Tibial nerve (tissue), 4 donors: ENCODE measurements around the gene PSME1. TPM values are rescaled to one million over a fixed set of nuclear protein-coding genes. Genes with fewer than 3 reads are reported as not detected.
A peak's percentile ranks its signal among the peaks of the same experiment; 100 is the strongest.

ENCODE experiments used
- DNase-seq, 2 donors: peaks; one replicate each; pipeline ENCODE4 v3.0.0-alpha.2; 2019; ENCODE audit warnings: low spot score in 2 of 2
- H3K27ac ChIP-seq, 4 donors: fragments of 200-600 bp; sonication (generic) in 3 of 4; one replicate each; pipeline ENCODE4 v1.5.1; 2017 to 2019; ENCODE audit warnings: mild to moderate bottlenecking in 1 of 4
- H3K27me3 ChIP-seq, 2 donors: fragments of 200-600 bp; sonication (generic) in 1 of 2; one replicate each; pipeline versions ENCODE4 v1.5.1 to v1.6.0; 2017 to 2019
- H3K36me3 ChIP-seq, 3 donors: fragments of 200-600 bp; sonication (generic); one replicate each; pipeline ENCODE4 v1.5.1; 2018 to 2019
- H3K4me1 ChIP-seq, 4 donors: fragments of 200-600 bp; sonication (generic) in 3 of 4; one replicate each; pipeline ENCODE4 v1.5.1; 2017 to 2019
- H3K4me3 ChIP-seq, 4 donors: fragments of 200-600 bp; sonication (generic) in 3 of 4; one replicate each; pipeline ENCODE4 v1.5.1; 2017 to 2019; ENCODE audit warnings: mild to moderate bottlenecking in 1 of 4, moderate library complexity in 1 of 4
- H3K9me3 ChIP-seq, 4 donors: fragments of 200-600 bp; sonication (generic) in 3 of 4; one replicate each; pipeline ENCODE4 v1.5.1; 2017 to 2019
- EP300 ChIP-seq, 2 donors: sonication (generic); formaldehyde crosslinking; IDR thresholded peaks; one replicate each; pipeline ENCODE4 v1.6.1; 2017; ENCODE audit warnings: antibody characterized with exemption in 2 of 2, mild to moderate bottlenecking in 1 of 2
- POLR2A ChIP-seq, 2 donors: fragments of 450-650 bp; IDR thresholded peaks; one replicate each; pipeline ENCODE4 v1.6.1; 2017; ENCODE audit warnings: antibody characterized with exemption in 2 of 2, mild to moderate bottlenecking in 2 of 2, moderate library complexity in 2 of 2
- WGBS, 2 donors: methylation state at CpG; one replicate each; pipeline ENCODE4 v1.1.5; 2018; 5-methylcytosine and 5-hydroxymethylcytosine counted together
- total RNA-seq, 4 donors: library from RNA; depleted of rRNA; stranded (reverse); fragments of >200 nt; gene quantifications; one replicate each; pipeline ENCODE4 v1.1.0, GENCODE V29; 2016
- TF ChIP-seq, protein P1 (sequence below), 5 experiments: fragments of 200-600 bp in 3 of 5; fragments of 450-650 bp in 2 of 5; sonication (generic) in 3 of 5; IDR thresholded peaks; one replicate each; pipeline ENCODE4 v1.5.1; 2016 to 2019; ENCODE audit warnings: antibody characterized with exemption in 5 of 5, mild to moderate bottlenecking in 3 of 5, moderate library complexity in 2 of 5

The PSME1 gene
- total RNA-seq, 4 donors from 2014 or later = 96.9 to 130 (median 110) TPM

DNA sequence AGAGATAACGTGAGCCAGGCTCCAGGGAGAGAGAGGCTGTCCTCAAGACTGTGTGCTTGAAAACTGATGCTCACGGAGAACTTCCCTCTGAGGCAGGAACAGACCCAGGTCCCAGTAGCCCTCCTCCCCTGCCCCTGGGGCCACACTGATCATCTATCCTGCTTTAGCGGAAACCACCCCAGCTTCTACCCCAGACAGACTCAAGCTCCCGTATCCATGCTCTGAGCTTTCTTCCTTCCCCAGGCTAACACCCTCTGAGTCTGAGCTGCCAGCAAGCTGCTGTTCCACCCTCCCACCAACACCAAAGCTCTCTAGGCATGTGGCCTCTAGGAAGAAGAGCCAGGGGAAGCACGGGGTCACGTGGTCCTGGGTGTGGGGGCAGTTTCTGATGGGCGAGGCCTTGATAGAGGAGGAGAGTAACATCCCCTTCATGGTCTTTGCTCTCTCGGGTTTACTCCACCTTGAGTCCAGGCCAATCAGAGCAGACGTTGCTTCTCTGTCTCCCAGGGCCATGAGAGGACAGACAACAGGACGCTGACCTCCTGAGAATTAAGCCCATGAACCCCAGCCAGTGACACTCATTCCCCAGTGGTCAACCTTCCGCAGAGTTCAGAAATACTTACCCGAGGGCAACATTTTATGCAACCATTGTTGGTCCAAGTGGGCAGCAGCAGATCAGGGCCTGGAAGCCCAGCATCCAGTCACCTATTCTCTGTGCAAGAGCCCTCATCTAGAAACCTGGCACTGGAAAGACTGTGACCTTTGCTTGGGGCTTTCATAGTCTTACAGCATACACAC lies 40.5 kb upstream of the PSME1 start:
- DNase-seq = peak; percentile 37 to 61
- Histone ChIP-seq H3K36me3 (peaks cover 0 to 26% (median 13%) of the 10 kb centered on the region in 3 donors), H3K4me3 (peak overlapping the region; percentile 67 to 98 (median 84)), H3K4me1 (peaks cover 0 to 33% (median 12%) of the 10 kb centered on the region in 4 donors), H3K27me3 (no peaks in the 10 kb centered on the region), H3K27ac (peak overlapping the region; percentile 88 to 98 (median 93)), H3K9me3 (no peaks in the 10 kb centered on the region)
- TF ChIP-seq POLR2A (IDR thresholded peaks at IDR 0.05) (peak in 1 of 2 donors; percentile 46), EP300 (IDR thresholded peaks at IDR 0.05) (peak in 1 of 2 donors; percentile 12)
- TF ChIP-seq, protein P1, sequence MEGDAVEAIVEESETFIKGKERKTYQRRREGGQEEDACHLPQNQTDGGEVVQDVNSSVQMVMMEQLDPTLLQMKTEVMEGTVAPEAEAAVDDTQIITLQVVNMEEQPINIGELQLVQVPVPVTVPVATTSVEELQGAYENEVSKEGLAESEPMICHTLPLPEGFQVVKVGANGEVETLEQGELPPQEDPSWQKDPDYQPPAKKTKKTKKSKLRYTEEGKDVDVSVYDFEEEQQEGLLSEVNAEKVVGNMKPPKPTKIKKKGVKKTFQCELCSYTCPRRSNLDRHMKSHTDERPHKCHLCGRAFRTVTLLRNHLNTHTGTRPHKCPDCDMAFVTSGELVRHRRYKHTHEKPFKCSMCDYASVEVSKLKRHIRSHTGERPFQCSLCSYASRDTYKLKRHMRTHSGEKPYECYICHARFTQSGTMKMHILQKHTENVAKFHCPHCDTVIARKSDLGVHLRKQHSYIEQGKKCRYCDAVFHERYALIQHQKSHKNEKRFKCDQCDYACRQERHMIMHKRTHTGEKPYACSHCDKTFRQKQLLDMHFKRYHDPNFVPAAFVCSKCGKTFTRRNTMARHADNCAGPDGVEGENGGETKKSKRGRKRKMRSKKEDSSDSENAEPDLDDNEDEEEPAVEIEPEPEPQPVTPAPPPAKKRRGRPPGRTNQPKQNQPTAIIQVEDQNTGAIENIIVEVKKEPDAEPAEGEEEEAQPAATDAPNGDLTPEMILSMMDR (IDR thresholded peaks at IDR 0.05) = no peak
- 60 to 61% methylated on average over 12 of the region's 12 CpGs for WGBS, 2 donors

DNA sequence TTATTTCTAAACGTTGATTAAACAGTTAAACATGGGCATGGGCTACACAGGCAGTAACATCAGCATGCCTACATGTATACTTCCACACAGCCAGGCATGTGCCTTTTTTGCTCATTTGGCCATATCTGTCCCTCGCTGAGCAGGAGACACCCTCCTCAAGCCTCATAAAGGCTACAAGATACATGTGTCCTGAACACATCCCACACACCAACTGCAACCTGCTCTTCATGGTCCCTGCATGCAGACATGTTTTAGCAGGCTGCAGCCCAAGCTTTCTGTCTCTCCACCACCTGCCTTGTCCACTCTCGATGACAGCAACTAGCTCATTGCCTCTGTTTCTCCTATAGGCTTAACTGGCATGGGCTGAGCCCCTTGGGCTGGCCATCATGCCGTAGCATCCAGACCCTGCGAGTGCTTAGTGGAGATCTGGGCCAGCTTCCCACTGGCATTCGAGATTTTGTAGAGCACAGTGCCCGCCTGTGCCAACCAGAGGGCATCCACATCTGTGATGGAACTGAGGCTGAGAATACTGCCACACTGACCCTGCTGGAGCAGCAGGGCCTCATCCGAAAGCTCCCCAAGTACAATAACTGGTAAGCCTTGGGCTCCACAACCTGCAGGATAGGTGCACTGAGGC lies 39.3 kb upstream of the PSME1 start:
- Histone ChIP-seq H3K4me1 (peaks cover 0 to 33% (median 12%) of the 10 kb centered on the region in 4 donors), H3K36me3 (peaks cover 0 to 38% (median 13%) of the 10 kb centered on the region in 3 donors), H3K9me3 (no peaks in the 10 kb centered on the region), H3K27ac (no peak overlapping the region), H3K4me3 (no peak overlapping the region), H3K27me3 (no peaks in the 10 kb centered on the region)
- TF ChIP-seq, protein P1 (IDR thresholded peaks at IDR 0.05) = no peak
- TF ChIP-seq EP300 (IDR thresholded peaks at IDR 0.05) (no peak), POLR2A (IDR thresholded peaks at IDR 0.05) (no peak)
- 96 to 97% methylated on average over 6 to 7 of the region's 8 CpGs for WGBS, 2 donors
- DNase-seq = no peak

DNA sequence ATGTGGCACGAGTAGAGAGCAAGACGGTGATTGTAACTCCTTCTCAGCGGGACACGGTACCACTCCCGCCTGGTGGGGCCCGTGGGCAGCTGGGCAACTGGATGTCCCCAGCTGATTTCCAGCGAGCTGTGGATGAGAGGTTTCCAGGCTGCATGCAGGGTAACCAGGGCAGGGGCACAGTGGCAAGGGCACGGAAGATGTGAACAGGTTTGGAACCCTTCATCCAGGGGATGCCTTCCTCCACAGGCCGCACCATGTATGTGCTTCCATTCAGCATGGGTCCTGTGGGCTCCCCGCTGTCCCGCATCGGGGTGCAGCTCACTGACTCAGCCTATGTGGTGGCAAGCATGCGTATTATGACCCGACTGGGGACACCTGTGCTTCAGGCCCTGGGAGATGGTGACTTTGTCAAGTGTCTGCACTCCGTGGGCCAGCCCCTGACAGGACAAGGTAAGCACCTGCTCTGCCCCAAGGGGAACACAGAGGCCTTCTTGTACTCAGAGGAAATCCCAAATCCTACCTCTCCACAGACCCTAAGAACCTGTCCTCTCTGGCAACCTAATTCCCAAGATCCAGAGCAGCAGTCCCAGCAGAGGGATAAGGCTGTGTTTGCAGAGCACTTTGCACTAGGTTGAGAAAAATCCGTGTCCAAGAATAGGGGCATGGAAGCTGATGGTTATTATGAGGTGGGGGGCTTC lies 37.6 kb upstream of the PSME1 start:
- 93 to 95% methylated on average over 15 to 16 of the region's 16 CpGs for WGBS, 2 donors
- Histone ChIP-seq H3K27ac (no peak overlapping the region), H3K36me3 (peaks cover 0 to 50% (median 13%) of the 10 kb centered on the region in 3 donors), H3K4me3 (no peak overlapping the region), H3K9me3 (no peaks in the 10 kb centered on the region), H3K27me3 (no peaks in the 10 kb centered on the region), H3K4me1 (peaks cover 0 to 22% (median 8%) of the 10 kb centered on the region in 4 donors)
- no peak for DNase-seq
- TF ChIP-seq EP300 (IDR thresholded peaks at IDR 0.05) = no peak
- no peak for TF ChIP-seq POLR2A (IDR thresholded peaks at IDR 0.05)
- TF ChIP-seq, protein P1 (IDR thresholded peaks at IDR 0.05) = no peak

DNA sequence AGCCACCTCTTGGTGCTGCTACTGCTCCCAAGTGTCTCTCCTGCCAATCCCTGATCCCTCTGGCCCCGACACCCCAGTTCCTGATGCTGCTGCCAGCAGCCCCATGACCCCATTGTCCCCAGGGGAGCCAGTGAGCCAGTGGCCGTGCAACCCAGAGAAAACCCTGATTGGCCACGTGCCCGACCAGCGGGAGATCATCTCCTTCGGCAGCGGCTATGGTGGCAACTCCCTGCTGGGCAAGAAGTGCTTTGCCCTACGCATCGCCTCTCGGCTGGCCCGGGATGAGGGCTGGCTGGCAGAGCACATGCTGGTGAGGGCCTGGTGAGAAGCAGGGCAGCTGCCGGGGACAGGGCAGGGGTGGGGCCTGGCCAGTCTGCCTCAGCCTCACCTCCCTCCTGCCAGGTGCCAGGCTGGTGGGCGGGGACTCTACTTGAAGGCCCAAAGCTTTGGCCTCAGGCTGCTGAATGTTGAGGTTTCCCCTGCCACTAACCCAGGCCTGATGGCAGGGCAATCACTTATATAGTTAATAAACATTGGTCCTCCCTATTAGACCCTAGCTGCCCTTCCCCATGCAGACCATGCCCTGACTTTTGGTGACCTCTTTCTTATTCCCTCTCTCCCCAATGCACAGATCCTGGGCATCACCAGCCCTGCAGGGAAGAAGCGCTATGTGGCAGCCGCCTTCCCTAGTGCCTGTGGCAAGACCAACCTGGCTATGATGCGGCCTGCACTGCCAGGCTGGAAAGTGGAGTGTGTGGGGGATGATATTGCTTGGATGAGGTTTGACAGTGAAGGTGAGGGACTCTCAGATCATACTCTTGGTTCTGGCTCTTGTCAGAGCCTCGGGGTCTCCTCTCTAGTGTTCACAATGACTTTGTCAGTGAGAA lies 36.8 kb upstream of the PSME1 start:
- no peaks in the 10 kb centered on the region for H3K9me3 ChIP-seq
- no peaks in the 10 kb centered on the region for H3K27me3 ChIP-seq
- no peak for TF ChIP-seq POLR2A (IDR thresholded peaks at IDR 0.05)
- TF ChIP-seq, protein P1 (IDR thresholded peaks at IDR 0.05) = no peak
- no peak for TF ChIP-seq EP300 (IDR thresholded peaks at IDR 0.05)
- H3K4me1 ChIP-seq = peaks cover 0 to 16% (median 6%) of the 10 kb centered on the region in 4 donors
- H3K4me3 ChIP-seq = no peak overlapping the region
- 82 to 96% methylated on average over 8 to 10 of the region's 17 CpGs for WGBS, 2 donors
- no peak overlapping the region for H3K27ac ChIP-seq
- H3K36me3 ChIP-seq = peaks cover 0 to 58% (median 13%) of the 10 kb centered on the region in 3 donors
- DNase-seq = no peak
